HG03460 (cell line): ENCODE data around the gene RNF213.
"Not testable (repeated sequence)": the region's sequence is repeated elsewhere in the genome, so short reads cannot be mapped to it uniquely, and the experiment has no call there.

Experiments
- ATAC-seq: cut with Tn5 transposase; IDR thresholded peaks from one replicate; pipeline ENCODE4 v1.9.1; 2021; ENCODE audit not compliant: unreplicated experiment

The RNF213 gene

DNA sequence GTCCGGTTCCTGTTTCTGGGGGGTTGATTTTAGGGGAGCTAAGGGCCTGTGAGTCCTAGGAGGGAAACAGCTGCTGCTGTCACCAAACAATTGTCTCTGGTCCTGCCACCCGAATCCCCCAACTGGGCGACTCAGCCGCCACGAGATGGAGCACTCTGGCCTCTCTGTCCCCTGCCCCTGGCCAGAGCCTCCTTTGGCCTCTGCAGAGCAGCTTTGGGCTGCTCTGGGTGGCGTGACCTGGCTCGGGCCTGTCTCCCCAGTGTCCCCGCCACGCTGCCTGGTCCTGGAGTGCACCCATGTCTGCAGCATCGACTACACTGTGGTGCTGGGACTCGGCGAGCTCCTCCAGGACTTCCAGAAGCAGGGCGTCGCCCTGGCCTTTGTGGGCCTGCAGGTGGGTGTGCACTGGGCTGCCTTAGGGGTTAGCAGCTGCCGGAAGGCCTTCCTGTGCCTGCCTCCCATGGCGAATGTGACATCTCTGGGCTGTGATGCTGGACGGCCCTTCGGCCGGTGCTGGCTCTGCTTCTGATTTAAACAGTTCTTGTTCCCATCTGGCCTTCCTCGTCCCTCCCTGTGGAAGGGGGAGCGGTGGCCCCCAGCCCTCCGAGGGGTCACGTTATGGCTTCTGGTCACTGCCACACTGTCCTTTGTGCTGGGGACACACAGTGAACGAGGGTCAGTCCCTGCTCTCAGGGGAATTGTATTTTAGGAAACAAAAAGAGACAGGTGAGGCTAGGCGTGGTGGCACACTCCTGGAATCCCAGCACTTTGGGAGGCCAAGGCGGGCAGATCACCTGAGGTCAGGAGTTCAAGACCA lies 11.6 kb upstream of the RNF213 start:
- no peak for ATAC-seq

GRCh38 chr17:80251966-80252365 lies 8.7 kb upstream of the RNF213 start:
- no peak for ATAC-seq

DNA sequence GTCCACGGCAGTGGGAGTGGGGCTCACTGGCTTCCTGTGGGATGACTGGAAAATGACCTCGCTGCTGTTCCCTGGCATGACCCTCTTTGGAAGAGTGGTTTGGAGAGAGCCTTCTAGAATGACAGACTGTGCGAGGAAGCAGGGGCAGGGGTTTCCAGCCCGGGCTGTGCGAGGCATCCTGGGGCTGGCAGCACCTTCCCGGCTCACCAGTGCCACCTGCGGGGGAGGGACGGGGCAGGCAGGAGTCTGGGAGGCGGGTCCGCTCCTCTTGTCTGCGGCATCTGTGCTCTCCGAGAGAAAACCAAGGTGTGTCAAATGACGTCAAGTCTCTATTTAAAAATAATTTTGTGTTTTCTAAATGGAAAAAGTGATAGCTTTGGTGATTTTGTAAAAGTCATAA lies 7.8 kb upstream of the RNF213 start:
- ATAC-seq, result no peak

- ATAC-seq, result no peak
These were observed 6.8 kb upstream of the RNF213 start for GRCh38 chr17:80253631-80254395.

GRCh38 chr17:80254396-80255251 lies 6.0 kb upstream of the RNF213 start:
- ATAC-seq, result peak; percentile 54

GRCh38 chr17:80256034-80256350 lies 4.7 kb upstream of the RNF213 start:
- ATAC-seq, result no peak

GRCh38 chr17:80257716-80258213 lies 2.9 kb upstream of the RNF213 start:
- ATAC-seq, result no peak

DNA sequence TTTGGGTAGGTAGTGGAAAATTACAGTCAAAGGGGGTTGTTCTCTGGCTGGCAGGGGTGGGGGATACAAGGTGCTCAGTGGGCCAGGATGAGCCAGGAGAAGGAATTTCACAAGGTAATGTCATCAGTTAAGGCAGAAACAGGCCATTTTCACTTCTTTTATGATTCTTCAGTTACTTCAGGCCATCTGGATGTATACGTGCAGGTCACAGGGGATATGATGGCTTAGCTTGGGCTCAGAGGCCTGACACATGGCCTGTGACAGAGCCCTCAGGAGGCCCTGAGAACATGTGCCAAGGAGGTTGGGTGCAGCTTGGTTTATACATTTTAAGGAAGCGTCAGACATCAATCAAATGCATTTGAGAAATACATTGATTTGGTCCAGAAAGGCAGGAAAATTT lies 2.4 kb upstream of the RNF213 start:
- not testable (repeated sequence) for ATAC-seq

- no peak for ATAC-seq
These were observed 1.1 kb upstream of the RNF213 start for GRCh38 chr17:80259457-80260068.

- no peak for ATAC-seq
These were observed 550 bp upstream of the RNF213 start for GRCh38 chr17:80260069-80260535.

- ATAC-seq, result no peak
These were observed 675 bp downstream of the RNF213 start for GRCh38 chr17:80261159-80261894.

DNA sequence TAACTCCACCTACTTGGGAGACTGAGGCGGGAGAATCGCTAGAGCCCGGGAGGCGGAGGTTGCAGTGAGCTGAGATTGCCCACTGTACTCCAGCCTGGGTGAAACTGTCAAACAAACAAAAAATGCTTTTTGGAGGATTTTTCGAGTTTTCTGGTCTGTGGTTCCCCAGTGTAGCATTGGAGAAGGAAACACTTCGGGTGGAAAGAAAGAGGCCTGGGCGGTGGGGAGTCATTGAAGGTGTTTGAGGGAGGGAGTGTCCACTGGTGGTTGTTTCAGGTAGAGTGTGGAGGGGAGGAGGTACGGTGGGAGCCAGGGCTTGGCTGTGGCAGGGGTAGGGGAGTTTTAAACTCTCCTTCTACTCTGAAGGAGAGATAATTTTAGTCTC lies 1.2 kb downstream of the RNF213 start:
- ATAC-seq, result no peak

GRCh38 chr17:80262291-80262690 lies 1.6 kb downstream of the RNF213 start:
- no peak for ATAC-seq

GRCh38 chr17:80262775-80263244 lies 2.2 kb downstream of the RNF213 start:
- ATAC-seq, result no peak

DNA sequence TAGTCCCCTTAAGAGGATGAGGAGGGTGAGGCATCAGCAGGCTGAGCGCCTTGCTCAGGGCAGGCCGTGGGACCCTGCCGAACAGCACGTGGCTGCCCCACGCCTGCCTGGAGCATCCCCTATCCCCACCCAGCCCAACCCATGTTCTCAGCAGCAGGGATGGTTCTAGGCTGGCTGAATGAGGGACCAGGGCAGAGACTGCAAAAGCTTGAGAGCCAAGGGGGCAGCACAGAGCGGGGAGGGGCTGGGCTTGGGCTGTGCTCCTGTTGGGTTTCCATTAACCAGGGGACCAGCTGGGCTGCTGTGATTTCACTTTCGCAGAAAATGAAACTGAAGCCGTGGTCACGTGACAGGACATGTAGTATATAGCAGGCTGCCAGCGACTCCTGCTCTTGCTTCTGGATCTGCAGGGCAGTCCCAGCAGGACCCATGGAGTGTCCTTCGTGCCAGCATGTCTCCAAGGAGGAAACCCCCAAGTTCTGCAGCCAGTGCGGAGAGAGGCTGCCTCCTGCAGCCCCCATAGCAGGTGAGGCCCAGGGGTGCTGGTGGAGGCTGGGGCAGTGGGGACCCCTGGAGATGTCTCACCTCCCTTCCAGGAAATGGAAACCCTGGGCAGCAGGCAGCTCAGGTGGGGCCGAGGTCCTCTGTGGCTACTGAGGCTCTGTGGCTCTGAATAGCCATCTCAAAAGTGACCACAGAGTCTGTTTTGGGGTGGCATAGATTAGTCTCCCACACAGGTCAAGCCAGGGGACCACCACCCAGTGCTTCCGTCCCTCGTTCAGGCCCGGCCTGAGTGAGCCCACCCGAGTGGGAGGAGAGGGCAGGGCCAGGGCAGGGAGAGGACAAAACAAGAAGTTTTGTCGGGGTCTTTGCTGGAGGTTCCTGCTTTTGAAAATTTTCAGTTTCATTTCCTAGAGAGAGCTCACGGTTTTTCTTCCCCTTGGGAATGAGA lies 2.9 kb downstream of the RNF213 start:
- peak; percentile 39 for ATAC-seq

DNA sequence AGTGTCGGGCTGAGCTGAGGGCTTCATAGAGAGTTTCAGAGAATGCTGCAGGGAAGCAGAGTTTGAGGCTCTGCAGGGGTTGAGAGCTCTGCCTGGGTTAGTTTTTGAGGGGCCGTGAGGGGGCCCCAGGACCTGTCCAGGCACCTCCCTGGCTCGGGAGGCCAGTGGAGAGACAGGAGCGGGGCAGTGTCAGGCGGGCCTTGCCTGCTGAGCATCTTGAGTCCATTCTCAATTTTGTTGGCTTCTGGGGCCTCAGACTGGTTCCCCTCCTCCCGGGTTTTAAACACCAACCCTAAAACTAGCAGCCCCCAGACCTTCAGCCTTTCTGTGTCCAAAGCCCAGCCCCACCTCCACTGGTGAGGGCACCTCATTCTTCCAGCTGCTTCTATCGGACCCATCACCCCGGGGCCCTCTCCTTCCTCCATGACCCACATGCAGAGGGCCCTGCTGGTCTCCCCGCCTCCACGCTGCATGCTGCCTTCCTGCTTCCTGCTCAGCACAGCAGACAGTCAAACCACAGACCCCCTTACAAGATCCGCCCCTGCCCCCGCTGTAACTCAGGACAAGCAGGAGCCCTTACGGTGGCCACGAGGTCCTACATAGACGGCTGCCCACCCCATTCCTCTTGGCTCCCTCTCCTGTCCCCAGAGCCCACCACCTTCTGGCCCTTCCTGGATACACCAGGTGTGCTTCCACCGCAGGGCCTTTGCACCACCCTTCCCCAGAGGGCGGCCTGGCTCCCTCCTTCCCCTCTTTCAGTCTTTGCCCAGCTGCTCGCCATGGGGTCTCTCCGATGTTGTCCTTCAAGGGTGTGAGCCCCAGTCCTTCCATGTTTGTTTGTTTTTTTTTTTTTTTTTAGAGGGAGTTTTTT lies 3.8 kb downstream of the RNF213 start:
- no peak for ATAC-seq

DNA sequence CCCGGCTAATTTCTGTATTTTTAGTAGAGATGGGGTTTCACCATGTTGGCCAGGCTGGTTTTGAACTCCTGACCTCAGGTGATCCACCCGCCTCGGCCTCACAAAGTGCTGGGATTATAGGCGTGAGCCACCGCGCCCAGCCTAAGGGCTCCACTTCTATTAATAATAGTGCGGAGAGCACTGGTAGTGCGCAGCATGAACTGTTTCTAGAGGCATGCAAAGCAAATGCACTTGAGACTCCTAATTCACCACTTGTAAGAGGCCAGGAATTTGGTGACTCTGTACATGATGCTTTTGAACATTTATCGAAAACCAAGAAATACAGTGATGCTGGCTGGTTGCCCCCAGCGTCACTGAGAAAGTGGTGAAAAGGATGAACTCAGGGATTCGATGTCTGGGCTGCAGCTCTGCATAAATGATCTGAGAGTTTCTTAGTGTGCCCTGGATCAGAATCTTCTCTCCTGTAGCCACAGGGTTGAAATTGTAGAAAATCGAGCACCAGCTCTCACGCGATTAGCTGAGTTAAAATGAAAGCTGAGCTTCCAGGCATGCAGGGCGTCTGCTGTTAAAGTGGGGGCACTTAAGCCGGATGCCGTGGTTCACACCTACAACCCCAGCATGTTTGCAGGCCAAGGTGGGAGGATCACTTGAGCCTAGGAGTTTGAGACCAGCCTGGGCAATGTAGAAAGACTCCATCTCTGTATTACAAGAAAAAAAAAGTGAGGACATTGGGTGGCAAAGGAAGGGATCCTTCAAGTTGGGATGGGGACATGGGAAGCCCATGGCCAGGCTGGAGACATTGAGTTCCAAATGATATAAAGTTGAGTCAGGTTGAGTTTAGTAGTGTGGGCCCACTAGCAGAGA lies 4.8 kb downstream of the RNF213 start:
- no peak for ATAC-seq
